Mucosa of descending colon (tissue), 3 donors: Measurements from ENCODE around the gene CFAP70. TPM values are rescaled to one million over a fixed set of nuclear protein-coding genes. Genes with fewer than 3 reads are reported as not detected.

ENCODE experiments used
- ATAC-seq: fragments of 200-7000 bp; cut with Tn5 transposase; one replicate; pipeline ENCODE4 v1.9.1; 2020; ENCODE audit warnings: mild to moderate bottlenecking, moderate library complexity
- DNase-seq, 3 donors: peaks; one replicate each; pipeline ENCODE4 v3.0.0-alpha.2; 2020
- H3K36me3 ChIP-seq: fragments of 200-600 bp; one replicate; pipeline ENCODE4 v1.8.0; 2021; ENCODE audit warnings: low read depth, mild to moderate bottlenecking
- H3K4me1 ChIP-seq: fragments of 200-600 bp; one replicate; pipeline ENCODE4 v1.8.0; 2021; ENCODE audit warnings: low read depth, mild to moderate bottlenecking
- H3K4me3 ChIP-seq: fragments of 200-600 bp; one replicate; pipeline ENCODE4 v1.8.0; 2021; ENCODE audit warnings: mild to moderate bottlenecking
- H3K9me3 ChIP-seq: fragments of 200-600 bp; one replicate; pipeline ENCODE4 v1.8.0; 2021; ENCODE audit warnings: mild to moderate bottlenecking
- intact Hi-C, 2 donors: fragments of 100-400 bp; cut with DNase I in 1 of 2; cut with micrococcal nuclease in 1 of 2; formaldehyde crosslinking; loops; one replicate each; pipeline versions ENCODE4 v1.11.0 to v1.11.1; 2022; cut with DNase I, micrococcal nuclease
- total RNA-seq, 3 donors: library from RNA; stranded (reverse); fragmentation: NEBNext Ultra II Directional in 2 of 3; extraction: Animal tissue kit (Norgen Biotek cat#: 25700) in 2 of 3; gene quantifications; one replicate each; pipeline versions ENCODE4 v1.2.1 to v1.2.4, GENCODE V29; 2021 to 2023
- TF ChIP-seq, protein P1 (sequence below): fragments of 200-600 bp; IDR thresholded peaks from one replicate; pipeline ENCODE4 v1.8.0; 2022; ENCODE audit warnings: antibody characterized with exemption, mild to moderate bottlenecking
- donor health status: DM: no; HTN: no; CAD: no; lungs with moderate emphysema.
- donor health status: DM: no; HTN: no; CAD: no.
- donor health status: DM: no; HTN: yes; CAD: no.

The CFAP70 gene
- total RNA-seq, 3 donors from 2014 or later, result 0.94 to 2.0 (median 1.2) TPM

DNA sequence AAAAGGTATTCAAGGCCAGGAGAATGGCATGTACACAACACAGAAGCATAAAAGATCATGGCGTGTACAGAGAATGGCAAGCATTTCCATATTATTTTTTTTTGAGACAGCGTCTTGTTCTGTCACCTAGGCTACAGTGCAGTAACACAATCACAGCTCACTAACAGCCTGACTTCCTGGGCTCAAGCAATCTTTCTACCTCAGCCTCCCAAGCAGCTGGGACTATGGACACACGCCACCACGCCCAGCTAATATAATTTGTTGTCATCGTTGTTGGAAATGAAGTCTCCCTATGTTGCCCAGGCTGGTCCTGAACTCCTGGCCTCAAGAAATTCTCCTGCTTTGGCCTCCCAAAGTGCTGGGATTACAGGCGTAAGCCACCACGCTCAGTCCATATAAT lies 27.9 kb upstream of the CFAP70 start:
- H3K9me3 ChIP-seq, result no peaks in the 10 kb centered on the region
- H3K36me3 ChIP-seq, result no peaks in the 10 kb centered on the region
- intact Hi-C loops, result no loop called here
- ATAC-seq (peak; percentile 67), DNase-seq (no peak)
- H3K4me3 ChIP-seq, result no peak overlapping the region
- TF ChIP-seq, protein P1, sequence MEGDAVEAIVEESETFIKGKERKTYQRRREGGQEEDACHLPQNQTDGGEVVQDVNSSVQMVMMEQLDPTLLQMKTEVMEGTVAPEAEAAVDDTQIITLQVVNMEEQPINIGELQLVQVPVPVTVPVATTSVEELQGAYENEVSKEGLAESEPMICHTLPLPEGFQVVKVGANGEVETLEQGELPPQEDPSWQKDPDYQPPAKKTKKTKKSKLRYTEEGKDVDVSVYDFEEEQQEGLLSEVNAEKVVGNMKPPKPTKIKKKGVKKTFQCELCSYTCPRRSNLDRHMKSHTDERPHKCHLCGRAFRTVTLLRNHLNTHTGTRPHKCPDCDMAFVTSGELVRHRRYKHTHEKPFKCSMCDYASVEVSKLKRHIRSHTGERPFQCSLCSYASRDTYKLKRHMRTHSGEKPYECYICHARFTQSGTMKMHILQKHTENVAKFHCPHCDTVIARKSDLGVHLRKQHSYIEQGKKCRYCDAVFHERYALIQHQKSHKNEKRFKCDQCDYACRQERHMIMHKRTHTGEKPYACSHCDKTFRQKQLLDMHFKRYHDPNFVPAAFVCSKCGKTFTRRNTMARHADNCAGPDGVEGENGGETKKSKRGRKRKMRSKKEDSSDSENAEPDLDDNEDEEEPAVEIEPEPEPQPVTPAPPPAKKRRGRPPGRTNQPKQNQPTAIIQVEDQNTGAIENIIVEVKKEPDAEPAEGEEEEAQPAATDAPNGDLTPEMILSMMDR, result no peak
- no peaks in the 10 kb centered on the region for H3K4me1 ChIP-seq

DNA sequence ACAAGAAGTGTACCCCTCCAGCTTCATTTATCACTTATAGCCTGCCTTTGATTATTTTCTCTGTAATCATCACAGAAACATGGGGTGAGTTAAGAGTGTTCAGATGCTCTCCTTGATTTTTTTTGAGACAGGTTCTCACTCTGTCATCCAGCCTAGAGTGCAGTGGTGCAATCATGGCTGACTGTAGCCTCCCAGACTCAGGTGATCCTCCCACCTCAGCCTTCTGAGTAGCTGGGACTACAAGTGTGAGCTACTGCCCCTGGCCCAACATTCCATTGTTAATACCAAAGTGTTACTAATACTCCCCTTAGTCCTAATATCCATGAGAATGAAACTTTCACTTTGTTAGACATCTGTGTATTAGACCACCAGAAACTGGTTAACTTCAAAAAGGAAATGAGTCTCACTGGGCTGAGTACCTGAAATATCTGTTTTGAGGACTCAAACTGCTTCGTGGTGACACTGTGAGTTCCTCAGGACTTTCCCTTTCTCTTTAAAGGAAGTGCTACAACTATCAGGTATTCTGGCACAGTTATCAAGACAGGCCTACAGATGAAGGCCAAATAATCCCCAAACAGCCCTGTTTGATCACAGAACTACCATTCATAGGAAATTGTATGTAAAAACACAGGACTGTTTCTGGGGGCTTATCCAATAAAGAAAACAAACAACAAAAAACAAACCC lies 20.5 kb upstream of the CFAP70 start:
- Histone ChIP-seq H3K4me1 (no peaks in the 10 kb centered on the region), H3K9me3 (no peaks in the 10 kb centered on the region), H3K4me3 (no peak overlapping the region), H3K36me3 (peaks cover 5% of the 10 kb centered on the region)
- intact Hi-C loops, result no loop called here
- ATAC-seq (no peak), DNase-seq (no peak)
- TF ChIP-seq, protein P1, result no peak

DNA sequence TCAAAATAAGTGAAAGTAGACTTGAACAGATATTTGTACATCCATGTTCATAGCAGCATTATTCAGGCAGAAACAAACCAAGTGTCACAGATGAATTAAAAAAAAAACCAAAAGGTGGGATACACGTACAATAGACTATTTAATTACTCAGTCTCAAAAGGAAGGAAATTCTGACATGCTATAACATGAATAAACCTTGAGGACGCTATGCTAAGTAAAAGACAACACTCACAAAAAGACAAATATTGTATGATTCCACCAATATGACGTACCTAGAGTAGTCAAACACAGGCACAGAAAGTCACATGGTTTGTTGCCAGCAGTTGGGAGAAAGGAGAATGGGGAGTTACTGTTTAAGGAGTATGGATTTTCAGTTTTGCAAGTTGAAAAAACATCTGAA lies 18.0 kb upstream of the CFAP70 start:
- Histone ChIP-seq H3K36me3 (peaks cover 5% of the 10 kb centered on the region), H3K9me3 (no peaks in the 10 kb centered on the region), H3K4me3 (no peak overlapping the region), H3K4me1 (no peaks in the 10 kb centered on the region)
- ATAC-seq, result no peak
- TF ChIP-seq, protein P1, result no peak
- intact Hi-C loops, result no loop called here
- no peak for DNase-seq

DNA sequence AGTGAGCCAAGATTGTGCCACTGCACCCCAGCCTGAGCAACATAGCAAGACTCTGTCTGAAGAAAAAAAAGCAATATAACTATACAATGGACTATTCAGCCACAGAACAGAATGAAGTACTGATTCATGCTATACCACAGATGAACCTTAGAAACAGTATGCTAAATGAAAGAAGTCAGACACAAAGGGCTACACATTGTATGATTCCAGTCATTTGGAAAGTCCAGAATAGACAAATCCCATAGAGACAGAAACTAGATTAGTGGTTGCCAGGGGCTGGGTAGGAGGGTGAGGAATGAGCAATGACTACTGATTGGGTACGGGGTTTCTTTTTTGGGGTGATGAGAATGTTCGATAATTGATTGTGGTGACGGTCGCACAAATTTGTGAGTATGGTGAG lies 9.6 kb upstream of the CFAP70 start:
- no peaks in the 10 kb centered on the region for H3K9me3 ChIP-seq
- no peaks in the 10 kb centered on the region for H3K4me1 ChIP-seq
- TF ChIP-seq, protein P1, result no peak
- ATAC-seq (no peak), DNase-seq (no peak)
- no peak overlapping the region for H3K4me3 ChIP-seq
- intact Hi-C loops, result no loop called here
- no peaks in the 10 kb centered on the region for H3K36me3 ChIP-seq

DNA sequence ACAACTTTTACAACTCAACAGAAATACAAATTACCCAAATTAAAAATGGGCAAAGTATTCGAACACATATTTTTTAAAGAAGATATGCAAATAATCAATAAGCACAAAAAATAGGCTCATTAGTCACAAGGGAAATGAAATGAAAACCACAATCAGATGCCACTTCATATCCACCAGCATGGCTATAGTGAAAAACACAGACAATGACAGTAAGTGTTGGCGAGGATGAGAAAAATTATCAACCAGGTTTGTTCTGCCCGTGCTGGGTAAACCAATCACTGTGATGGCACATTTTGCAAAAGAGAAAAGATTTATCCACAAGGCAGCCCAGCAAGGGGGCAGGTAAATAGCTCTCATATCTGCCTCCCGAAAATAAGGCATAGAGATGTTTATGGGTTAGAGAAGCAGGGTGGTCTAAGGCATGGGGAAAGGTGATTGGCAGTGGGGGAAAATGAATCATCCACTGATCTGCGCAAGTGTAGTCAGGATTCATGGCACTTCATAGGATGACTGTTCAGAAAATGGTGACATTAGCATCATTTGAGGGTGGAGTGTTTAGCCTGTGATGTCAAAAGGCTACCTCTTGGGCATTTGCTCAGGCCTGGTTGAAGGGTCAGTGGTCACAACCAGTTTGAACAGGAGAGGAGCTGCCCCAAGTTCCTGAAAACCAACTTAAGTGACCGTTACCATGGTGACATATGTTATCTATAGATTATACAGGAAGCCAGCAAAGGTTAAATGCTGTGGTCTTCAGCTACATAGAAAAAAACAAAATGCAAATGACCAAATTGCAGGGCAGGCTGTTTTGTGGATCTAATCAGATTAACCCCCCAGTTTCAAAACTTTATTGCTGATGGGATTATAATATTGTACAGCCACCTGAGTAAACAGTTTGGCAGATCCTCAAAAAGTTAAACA lies 8.0 kb upstream of the CFAP70 start:
- no peaks in the 10 kb centered on the region for H3K9me3 ChIP-seq
- no peaks in the 10 kb centered on the region for H3K36me3 ChIP-seq
- intact Hi-C loops, result no loop called here
- TF ChIP-seq, protein P1, result no peak
- H3K4me3 ChIP-seq, result no peak overlapping the region
- ATAC-seq (no peak), DNase-seq (no peak)
- no peaks in the 10 kb centered on the region for H3K4me1 ChIP-seq
